Left kidney (tissue), 2 donors: ENCODE results near the gene POMGNT2. TPM values are rescaled to one million over a fixed set of nuclear protein-coding genes. Genes with fewer than 3 reads are reported as not detected.

ENCODE experiments used
- DNase-seq: peaks from one replicate; pipeline ENCODE4 v3.0.0-alpha.2; 2013
- polyA plus RNA-seq: library from polyadenylated mRNA; unstranded; fragments of 120-200 nt; gene quantifications from one replicate; pipeline ENCODE4 v1.2.1, GENCODE V29; 2013; ENCODE audit not compliant: insufficient read length

Gene POMGNT2
- polyA plus RNA-seq, 1 donor: 19.0 TPM

DNA sequence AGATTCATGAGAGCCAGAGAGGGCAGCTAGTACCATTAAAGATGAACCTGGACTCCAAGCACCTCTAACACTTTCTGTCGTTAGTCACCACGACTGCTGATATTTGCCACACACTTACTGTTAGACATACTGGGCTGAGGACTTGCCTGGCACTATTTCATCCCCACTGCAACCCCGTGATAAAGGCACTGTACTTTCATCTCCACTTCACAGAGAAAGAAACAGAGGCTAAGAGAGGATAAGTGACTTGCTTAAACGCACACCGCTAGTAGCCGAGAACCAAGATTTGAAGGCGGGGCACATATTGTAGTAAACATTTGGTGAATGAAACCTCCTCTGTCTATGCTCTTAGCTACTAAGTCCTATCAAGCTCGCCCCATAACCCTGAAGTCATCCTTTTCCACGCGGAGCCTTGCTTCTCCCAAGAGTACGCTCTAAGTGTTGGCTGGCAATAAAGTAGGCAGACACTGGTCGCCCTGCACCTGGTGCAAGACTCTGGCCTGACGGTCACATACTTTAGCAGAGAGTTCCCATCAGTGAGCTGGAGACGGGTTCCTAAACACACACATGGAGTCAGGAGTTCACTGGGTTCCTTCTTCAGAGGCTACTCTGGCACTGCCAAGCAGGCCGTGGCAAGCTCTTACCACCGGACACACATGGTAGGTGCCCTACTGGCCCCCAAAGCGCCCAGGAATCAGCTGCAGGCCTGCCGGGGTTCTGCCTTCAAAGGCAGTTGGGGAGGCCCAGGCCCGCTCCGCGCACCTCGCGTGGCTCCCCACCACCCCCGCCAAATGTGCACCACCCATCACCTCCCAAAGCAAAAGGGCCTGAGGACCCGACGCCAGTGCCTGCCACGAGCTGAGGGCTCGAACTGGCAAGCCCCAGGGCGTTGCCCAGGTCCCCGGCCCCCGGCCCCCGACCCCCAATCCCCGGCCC is 951 bp downstream of the POMGNT2 start:
- DNase-seq: no peak

DNA sequence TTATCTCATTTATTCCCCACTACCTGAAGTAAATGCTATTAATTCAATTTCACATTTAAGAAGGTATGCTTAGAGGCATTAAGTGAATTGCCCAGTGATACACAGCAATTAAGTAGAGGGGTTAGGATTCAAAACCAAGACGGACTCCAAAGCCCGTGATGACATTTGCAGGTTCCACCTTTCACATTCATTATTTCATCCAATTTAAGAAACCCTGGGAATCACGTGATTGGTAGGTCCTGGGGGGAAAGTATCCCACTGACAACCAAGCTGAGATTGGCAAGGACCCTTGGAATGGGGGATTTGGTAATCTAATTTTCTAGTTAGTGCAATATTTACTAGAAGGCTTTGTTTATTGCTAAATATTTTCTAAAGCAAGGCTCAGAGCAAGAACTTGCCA is 1.8 kb downstream of the POMGNT2 start:
- DNase-seq: no peak

DNA sequence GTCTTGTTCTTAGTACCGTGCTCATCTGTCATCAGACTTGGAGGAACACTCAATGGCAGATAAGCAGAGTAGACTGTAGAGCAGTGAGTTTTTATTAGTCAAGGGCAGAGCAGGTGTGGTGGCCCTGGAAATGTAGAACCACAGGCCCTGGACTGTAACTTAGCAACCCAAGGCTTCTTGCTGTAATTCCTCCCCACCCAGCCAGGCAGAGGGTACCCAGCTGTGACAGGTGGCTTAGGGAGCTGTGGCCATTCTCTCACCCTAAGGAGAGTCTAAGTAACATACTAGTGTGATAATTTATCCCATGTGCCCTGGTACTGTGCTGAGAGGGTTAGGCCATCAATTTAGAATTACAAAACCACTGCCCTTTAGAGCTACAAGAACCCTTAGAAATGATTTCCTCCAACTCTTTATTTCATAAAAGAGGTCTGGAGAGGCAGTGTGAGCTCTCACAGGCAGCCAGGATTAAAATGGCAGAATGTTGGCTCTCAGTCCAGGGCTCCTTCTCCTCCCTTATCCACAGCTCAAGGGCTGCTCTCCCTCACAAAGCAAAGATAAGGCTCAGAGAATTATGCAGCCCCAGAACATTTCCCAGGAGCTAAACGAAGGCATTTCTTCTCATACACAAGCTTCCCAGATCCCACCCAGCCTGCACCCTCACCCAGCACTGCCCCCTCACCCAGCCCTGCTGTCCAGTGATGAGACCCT is 3.0 kb downstream of the POMGNT2 start:
- DNase-seq: no peak

DNA sequence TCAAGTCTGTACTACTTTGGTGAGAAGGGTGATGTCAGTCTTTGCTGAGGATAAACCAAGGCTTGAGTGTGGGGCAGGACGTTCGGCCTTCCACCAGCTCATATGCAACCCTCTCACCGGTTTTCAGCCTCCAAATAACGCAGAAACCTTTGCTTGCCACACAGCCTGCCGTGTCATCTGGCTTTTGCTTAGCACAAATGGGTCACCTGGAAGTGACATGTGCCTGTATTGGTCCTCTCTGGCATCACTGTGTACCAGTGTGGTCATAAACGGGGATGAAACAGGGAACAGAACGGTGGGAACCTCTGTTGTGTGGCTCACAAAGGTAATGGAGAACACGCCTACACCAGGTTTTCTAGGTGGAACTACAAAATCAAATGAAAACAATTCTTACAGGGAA is 7.1 kb downstream of the POMGNT2 start:
- DNase-seq: no peak

DNA sequence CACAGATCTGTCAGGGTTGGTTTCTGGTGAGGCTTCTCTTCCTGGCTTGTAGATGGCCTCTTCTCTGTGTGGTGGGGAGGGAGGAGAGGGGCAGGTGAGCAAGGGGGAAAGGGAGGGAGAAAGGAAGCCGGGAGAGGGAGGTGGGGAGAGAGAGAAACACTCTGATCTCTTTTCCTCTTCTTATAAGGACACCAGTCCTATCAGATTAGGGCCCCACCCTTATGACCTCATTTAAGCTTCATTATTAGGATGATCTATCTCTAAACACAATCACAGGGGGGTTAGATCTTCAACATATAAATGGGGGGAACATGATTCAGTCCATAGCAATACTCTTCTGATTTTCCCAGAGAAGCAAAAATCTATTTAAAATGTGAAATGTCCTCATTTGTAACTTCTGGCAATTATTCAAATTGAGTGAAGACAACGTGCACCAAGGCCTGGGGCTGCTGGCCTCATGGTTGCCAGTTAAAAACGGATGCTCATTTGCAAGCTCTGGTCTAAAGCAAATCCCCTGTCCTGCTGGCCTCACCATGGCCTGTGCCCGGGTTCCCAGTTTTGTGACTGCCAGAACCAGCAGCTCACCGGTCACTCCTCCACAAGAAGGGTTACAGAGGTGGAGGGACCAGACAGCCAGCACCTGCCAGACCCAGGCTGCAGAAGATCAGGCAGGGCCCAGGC is 8.3 kb downstream of the POMGNT2 start:
- DNase-seq: no peak

DNA sequence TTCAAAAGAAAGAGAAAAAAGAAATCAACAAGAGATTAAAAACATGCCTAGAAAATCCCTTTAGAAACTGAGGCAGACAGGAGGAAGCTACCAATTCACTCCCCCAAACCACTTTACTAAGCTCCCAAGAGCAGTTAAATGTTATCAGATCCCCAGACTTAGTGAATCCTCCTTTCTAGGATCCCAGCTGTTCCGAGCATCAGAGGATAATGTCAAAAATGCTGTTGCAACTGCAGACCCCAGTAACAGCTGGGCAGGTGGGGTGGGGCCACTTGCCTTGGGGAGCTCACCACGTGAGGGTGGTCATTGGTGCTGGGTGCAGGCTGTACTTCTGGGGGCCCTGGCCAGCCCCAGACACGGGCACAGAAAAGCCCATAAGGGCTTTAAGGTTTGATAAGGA is 9.1 kb downstream of the POMGNT2 start:
- DNase-seq: no peak

DNA sequence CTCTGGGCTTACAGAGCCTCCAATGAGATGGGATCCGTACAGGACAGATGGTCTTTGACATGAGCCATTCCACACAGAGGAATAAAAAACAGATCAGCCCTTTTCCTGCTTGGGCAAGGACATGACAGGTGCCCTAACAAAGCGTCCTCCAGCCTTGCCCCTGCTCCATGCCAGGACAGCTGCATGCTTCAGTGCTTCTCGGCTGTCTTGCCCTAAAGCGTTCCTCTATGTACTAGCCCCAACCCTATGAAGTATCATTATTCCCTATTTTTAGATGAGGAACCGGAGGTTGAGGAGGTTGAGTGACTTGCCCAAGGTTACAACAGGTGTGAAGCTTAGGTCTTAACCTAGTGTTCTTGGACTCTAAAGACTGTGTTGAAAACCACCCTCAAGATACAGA is 10.5 kb downstream of the POMGNT2 start:
- DNase-seq: no peak

DNA sequence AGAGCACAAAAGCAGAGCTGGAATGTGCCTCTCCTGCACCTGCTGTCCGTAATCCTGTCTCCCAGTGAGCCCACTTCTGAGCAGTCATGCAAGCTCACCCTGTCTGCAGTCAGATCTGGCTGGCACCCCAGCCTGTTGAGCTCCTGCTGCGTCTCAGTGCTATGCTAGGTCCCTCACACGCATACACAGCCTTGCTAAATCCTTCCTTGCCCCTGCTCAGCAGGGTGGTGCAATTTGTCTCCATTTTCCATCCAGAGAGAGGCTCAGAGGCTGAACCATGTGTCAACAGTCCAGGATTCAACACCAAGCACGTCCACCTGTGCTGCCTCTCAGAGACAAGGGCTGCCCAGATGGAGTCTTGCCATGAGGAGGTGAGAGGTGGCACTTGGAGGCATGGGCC is 11.0 kb downstream of the POMGNT2 start:
- no peak for DNase-seq

DNA sequence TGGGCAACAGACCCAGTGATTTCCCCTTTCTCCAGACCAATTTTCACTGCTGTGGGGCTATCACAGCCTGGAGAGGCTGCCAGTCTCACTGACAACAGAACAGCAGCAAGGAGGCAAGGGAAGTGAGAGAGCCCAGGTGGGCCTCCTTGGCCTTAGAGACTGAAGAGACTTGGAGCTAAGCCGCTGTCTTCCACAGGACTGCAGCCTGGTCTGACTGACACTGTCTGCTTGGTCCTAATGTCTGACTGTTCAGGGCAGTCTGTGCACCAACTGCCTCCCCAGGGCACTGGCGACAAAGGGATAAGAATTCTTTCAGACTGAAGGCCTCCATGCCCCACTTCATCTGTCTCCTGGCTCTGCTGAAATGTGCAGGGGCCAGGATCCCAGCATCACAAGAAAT is 11.5 kb downstream of the POMGNT2 start:
- no peak for DNase-seq

DNA sequence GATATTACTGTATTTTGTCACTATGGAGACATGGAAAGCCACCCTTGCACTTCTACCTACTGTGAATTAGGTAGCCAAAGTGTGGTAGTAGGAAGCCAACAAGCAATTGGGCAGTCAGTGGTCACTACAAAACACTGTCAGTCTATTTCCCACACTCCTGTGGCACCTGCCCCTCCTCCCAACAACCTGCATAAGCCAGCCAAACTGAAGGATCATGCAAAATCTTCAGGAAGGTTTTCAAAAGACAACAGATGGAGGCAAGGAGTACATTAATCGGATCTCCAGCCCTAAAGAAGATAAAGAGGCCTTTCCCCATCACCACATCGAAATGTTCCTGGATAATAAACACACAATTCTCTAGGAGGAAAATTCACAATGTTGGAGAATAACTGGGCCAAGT is 11.9 kb downstream of the POMGNT2 start:
- DNase-seq: no peak

DNA sequence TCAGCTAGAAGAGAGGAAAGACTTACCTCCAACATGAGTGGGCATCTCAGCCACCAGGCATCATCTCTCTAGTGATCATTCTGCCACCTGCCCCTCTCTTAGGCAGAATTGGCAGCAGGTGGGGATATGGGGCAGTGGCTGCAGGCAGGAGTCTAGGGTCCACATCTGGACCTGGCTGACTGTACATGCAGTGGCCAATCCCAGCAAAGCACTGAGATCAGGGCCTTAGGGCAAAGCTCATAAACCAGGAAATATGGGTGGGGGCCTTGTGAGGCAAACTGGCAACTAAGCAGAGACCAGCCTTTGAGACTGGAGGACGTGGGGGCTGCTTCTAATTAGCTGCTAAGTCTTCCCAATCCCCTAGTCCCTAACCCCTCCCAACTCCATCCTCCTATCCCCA is 12.9 kb downstream of the POMGNT2 start:
- no peak for DNase-seq

DNA sequence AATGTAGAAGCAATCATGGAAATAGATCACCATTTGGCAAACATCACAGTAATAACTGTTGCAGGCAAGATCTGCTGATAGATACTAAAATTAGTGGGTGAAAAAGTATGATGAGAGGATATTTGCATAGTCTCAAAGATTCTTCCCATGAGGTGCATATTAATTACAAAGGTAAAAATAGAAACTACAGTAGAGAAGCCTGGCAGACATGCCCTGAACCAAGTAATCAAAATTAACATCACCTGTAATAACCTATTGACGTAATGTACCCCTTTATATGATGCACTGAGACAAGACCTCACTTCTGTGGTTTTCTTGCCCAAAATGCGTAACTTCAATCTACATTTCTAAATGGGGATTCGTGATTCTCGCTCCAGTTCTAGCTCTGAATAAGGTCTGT is 14.4 kb downstream of the POMGNT2 start:
- DNase-seq: no peak

DNA sequence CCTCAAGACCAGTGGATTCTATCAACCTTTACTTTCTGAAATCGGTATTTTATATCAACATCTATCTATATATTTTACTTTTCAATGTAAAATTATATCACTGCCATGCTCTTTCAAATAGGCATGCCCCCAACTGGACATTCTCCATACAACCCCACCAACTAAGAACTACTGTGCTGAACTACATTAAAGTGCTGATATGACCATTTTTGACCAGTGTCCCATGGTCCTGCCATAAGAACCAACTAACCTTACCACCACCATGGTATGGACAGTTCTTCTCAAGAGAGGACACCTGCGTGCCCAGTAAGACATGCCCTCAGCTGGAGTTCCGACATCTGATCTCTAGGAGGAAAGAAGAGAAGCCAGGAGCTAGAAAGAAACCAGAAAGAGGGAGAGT is 15.6 kb downstream of the POMGNT2 start:
- DNase-seq: no peak

DNA sequence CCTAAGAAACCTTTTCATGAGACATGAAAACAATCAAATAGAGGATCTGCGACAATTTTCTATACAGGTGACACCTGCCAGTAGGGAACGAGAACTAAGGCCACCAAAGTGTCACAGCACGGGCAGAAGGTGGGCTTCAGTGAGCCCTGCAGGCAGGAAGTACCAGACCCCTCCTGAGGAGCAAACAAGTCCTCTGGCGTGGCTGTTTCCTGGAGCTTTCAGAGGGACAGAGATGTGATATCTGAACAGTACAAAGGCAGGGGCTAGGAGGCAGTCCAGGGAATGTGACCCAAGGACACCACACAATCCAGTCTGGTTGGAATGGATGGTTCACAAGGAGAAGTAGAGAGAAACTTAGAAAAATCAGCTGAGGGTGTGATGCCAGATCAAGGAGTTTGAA is 16.8 kb downstream of the POMGNT2 start:
- no peak for DNase-seq

DNA sequence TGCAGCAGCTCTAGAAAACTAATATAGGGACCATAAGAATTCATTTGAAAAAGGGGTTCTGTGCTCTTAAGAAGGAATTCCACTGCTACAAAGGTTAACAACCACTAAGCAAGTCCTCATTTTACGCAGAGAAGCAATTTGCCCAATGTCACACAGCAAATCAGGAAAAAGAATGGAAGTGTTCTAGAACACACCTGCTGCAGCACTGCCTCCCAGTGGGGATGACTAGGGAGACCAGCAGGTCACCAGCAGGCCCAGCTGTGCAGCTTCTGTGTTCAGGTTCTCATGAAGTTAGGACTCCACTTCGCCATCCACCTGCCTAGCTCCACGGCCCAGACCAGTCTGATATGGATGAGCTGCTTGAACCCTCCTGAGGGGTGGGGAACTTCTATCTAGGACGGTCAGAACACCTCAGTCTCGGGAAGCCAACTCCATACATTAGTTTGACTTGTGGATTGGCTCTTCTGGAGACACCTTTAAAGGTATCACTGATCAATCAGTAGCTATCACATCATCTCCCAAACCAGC is 18.6 kb downstream of the POMGNT2 start:
- DNase-seq: no peak

DNA sequence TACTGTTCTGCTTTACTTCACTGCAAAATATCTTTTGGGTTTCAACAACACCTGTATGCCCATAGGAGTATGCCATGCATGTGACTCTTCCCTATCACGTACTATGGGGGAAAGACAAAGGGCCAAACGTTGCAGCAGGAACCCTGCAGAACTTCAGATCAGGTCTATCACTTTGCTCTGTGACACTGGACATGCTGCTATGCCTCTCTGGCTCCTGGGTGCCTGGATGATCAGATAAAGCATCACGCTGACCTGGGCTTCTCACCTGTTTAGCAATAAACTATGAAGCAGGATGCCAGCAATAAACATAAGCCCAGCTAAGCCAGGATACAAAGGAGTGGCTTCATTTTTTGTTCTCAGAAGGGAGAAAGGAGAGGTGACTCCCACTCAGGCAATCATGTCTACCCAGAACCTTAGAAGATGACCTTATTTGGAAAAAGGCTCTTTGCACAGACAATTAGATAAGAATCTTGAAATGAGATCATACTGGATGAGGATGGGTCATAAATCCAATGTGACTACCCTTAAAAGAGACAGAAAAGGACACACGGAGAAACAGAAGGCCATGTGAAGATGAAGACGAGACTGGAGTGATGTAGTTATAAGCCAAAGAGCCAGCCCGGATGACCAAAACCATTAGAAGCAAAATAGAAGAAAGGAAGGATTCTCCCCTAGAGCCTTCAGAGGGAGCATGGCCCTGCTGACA is 19.3 kb downstream of the POMGNT2 start:
- no peak for DNase-seq

DNA sequence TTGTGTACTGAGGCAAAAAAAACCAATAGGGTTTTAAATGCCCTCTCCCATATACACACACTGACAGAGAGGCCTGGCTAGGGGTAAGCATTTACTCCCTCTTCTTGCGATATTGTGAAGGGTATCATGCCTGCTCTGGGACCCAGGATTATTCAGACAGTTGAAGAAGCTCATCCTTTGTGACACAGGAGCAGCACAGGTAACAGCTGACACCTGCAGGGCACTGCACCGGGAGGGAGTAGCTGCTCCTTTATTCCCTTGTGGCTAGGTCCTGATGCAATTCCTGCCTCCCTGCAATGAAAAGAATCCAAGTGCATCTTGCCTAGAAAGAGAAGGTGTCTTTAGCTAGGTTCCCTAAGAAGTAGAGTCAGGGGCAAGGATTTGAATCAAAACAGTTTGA is 23.4 kb downstream of the POMGNT2 start:
- no peak for DNase-seq

DNA sequence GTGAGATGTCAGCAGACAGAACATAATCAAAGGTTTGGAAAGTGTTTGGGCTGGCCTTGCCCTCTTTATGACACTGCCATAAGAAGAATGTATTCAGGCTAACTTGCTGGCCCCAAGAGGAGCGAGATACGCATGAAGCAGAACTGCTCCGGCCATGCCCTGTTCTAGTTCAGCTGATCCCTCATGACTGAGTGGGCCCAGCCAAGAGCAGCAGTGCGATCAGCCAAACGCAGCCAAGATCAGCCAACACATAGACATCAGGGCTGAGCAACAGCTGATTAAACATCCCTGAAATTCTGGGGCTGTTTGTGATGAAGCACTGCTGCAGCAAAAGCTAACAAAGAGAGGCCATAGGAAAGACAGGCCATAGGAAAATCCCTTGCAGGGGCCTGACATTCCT is 24.1 kb downstream of the POMGNT2 start:
- no peak for DNase-seq

DNA sequence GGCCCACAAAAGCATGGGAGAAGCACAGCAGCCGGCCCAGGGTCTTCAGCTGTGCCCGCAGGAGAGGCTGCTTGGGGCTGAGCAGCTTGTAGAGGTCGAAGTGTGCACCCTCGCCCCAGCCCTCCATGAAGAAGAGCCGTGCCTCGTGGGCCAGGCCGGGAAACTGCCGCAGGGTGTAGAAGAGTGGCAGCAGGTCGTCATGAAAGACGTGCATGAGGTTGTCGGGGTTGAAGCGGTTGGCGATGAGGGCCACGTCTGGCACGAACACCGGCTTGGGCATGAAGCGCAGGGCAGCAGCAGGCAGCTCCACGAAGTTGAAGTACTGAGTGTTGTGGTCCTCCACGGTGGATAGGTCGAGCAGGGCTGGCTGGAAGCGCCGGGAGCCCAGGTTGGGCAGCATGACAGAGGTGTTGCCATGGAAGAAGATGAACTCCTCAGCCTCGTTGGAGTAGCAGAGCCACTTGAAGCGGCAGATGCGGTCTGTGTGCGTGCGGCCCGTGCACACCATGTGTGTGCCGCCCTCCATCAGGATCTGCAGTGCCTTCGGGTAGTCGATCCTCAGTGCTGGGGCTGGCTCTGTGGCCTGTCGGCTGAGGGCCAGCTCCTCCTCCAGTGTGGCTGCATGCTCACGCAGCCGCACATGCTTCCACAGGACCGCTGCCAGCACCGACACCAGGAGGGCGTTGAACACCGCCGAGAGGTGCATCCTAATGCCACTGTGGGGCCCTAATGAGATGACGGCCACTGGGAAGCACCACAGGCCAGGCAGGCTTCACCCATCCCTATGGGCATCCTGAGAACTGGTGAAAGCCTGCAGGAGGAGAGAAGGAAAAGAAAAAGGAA is 24.9 kb downstream of the POMGNT2 start:
- no peak for DNase-seq

DNA sequence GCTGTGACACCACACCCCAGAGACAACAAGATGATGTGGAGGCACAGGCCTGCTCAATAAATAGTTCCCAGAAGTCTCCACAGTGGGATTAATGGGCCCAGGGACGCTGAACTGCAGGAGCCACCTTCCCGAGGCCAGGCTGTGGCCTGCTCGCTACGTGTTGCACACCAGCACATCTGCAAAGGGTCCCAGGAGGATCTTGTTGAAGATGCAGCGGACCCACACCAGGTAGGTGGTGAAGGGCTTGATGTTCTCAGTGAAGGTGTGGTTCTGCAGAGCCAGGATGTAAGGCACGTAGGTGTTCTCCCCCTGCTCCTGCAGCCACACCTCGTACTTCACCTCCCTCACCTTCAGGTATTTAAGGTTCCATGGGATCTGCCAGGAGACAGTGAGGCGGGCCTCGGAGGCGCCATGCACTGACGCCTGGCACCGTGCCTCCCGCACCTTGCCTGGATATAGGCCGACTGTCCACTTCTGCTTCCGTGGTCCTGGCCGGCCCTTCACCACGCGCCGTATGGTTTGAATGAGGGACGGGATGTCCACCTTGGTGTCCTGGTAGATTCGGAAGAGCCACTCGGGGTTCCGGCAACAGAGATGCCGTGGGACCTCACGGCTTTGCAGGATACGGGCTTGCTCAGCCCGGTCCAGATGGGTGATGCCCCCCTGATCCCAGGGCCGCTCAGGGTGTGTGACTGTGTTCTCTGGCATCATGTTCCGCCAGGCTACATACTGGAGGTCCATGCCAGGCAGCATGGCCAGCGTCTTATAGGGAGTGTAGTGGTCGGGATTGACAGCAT is 26.1 kb downstream of the POMGNT2 start:
- DNase-seq: no peak
